ENCODE measurements around the gene NR5A1.
A peak's percentile ranks its signal among the peaks of the same experiment; 100 is the strongest.

NR5A1 gene

GRCh38 chr9:124480621-124480981 lies 26.6 kb downstream of the NR5A1 start:
- TF ChIP-seq, protein P1, sequence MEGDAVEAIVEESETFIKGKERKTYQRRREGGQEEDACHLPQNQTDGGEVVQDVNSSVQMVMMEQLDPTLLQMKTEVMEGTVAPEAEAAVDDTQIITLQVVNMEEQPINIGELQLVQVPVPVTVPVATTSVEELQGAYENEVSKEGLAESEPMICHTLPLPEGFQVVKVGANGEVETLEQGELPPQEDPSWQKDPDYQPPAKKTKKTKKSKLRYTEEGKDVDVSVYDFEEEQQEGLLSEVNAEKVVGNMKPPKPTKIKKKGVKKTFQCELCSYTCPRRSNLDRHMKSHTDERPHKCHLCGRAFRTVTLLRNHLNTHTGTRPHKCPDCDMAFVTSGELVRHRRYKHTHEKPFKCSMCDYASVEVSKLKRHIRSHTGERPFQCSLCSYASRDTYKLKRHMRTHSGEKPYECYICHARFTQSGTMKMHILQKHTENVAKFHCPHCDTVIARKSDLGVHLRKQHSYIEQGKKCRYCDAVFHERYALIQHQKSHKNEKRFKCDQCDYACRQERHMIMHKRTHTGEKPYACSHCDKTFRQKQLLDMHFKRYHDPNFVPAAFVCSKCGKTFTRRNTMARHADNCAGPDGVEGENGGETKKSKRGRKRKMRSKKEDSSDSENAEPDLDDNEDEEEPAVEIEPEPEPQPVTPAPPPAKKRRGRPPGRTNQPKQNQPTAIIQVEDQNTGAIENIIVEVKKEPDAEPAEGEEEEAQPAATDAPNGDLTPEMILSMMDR (IDR thresholded peaks at IDR 0.05; ENCODE audit: extremely low read depth, missing control alignments) = peak; percentile 45
- peak; percentile 83 for DNase-seq (ENCODE audit: low spot score)

GRCh38 chr9:124479947-124480620 lies 27.1 kb downstream of the NR5A1 start:
- TF ChIP-seq, protein P1 (IDR thresholded peaks at IDR 0.05; ENCODE audit: extremely low read depth, missing control alignments) = no peak
- DNase-seq (ENCODE audit: low spot score) = no peak

GRCh38 chr9:124479371-124479770 lies 27.8 kb downstream of the NR5A1 start:
- TF ChIP-seq, protein P1 (IDR thresholded peaks at IDR 0.05; ENCODE audit: extremely low read depth, missing control alignments) = no peak

GRCh38 chr9:124478354-124478753 lies 28.8 kb downstream of the NR5A1 start:
- TF ChIP-seq, protein P1 (IDR thresholded peaks at IDR 0.05; ENCODE audit: extremely low read depth, missing control alignments) = no peak
- DNase-seq (ENCODE audit: low spot score) = no peak

More at GRCh38 chr9:124479371-124479770, 27.8 kb downstream of the NR5A1 start:
- DNase-seq (ENCODE audit: low spot score) = no peak

DNA sequence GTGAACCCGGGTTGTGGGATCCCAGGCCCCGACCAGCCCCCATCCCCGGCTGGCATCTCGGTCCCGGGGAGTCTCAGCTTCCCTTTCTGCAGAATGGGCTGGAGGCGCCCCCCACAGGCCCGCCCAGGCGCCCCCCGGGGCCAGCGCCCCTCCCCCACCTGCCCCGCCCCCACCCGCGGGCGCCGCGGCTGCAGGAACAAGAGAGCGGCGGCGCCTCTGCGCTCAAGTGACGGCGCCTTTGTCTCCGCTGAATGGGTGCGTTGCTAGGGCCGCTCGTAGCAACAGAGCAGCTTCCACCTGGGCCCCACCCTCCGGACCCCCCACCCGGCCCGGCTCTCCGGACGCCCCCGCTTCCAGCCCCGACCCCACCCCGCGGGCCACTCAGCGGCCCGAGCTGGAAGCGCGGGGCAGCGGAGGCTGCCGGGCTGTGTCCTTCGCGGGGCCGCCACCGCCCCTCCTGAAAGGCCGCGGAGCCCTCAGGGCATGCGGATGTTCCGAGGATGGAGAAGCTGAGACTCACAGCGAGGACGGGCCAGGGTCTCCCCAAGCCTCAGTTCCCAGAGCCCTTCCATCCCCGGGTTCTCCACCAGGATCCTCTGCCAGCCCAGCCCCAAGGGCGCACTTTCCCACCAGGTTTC lies 29.4 kb downstream of the NR5A1 start:
- TF ChIP-seq, protein P1 (IDR thresholded peaks at IDR 0.05; ENCODE audit: extremely low read depth, missing control alignments) = no peak
- DNase-seq (ENCODE audit: low spot score) = no peak

DNA sequence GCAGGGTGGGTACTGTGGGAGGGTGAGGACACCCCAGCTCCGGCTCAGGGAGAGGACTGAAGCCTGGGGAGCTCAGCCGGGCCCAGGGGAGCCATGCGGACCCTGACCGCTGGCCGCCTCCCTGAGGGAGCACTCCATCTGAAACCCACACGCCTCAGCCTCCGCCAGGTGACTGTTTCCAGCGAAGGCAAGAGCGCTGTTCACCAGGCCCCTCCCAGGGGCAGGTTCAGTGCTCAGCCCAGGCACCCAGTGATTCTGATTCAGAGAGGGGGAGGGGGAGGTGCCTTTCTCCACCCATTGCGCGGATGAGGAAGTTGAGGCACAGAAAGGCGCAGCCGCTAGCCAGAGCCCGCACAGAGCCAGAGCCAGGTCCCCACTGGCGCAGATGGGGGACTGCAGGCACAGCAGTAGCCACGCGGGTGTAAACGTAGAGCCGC lies 30.0 kb downstream of the NR5A1 start:
- TF ChIP-seq, protein P1 (IDR thresholded peaks at IDR 0.05; ENCODE audit: extremely low read depth, missing control alignments) = no peak
- no peak for DNase-seq (ENCODE audit: low spot score)

DNA sequence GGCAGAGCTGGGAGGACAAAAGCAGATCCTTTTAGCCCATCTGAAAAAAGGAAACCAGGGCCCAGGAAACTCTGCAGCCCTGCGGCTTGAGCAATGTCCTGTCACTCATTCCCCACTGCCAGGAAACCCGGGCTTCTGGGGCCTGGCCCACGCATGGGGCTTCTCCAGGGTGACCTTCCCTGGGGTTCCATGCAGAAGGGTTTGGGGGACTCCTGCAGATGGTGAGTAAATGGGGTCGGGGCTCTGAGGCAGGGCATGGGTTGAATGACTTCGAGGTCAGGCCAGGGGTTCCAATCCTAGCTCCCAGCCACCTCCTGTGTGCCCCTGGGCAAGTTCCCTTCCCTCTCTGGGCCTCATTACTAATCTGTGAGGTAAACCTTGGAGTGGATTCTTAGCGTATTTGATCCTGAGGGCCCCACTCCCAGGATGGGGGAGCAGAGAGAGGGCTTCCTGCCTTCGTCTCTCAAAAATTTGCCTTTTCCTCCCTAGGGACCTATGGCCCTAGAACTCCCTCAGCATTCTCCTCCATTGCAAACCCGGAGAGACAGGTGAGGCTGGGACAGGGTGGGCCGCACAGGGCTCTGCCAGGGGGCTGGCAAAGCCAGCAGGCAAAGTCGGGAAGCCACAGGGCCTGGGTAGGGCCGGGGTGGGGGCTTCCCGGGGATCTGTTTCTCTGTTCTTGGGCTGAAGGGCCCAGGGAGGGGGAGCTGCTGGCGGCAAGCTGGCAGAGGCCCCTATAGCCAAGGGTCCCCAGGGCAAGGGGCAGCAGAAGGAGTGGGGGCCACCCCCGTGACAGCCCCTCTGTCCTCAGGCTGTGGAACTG lies 31.1 kb downstream of the NR5A1 start:
- TF ChIP-seq, protein P1 (IDR thresholded peaks at IDR 0.05; ENCODE audit: extremely low read depth, missing control alignments) = no peak
- DNase-seq (ENCODE audit: low spot score) = no peak

All from GM20000 (cell line).